Measurements from ENCODE around the gene DUS1L.

Gene DUS1L

GRCh38 chr17:82010575-82011525 lies 54.8 kb downstream of the DUS1L start:
- no peak for TF ChIP-seq CTCF (IDR thresholded peaks at IDR 0.05; ENCODE audit: low read depth, low read length, missing control alignments)
- H3K4me3 ChIP-seq (ENCODE audit: low read depth, low read length), result no peak overlapping the region
- no peak for DNase-seq (ENCODE audit: low read depth)

DNA sequence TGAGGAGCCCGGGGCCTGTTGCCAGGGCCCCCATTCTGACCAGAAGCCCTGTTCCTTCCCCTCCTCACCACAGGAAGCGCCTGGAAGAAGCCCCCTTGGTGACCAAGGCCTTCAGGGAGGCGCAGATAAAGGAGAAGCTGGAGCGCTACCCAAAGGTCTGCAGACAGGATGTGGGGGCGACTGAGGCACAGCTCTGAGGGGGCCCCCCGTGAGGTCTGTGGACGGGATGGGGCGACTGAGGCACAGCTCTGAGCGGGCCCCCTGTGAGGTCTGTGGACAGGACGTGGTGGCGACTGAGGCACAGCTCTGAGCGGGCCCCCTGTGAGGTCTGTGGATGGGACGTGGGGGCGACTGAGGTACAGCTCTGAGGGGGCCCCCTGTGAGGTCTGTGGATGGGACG lies 56.2 kb downstream of the DUS1L start:
- H3K4me3 ChIP-seq (ENCODE audit: low read depth, low read length), result no peak overlapping the region
- no peak for DNase-seq (ENCODE audit: low read depth)
- TF ChIP-seq CTCF (IDR thresholded peaks at IDR 0.05; ENCODE audit: low read depth, low read length, missing control alignments), result no peak

- DNase-seq (ENCODE audit: low read depth), result no peak
- no peak for TF ChIP-seq CTCF (IDR thresholded peaks at IDR 0.05; ENCODE audit: low read depth, low read length, missing control alignments)
- H3K4me3 ChIP-seq (ENCODE audit: low read depth, low read length), result no peak overlapping the region
These were observed 56.6 kb downstream of the DUS1L start for GRCh38 chr17:82008941-82009405.

DNA sequence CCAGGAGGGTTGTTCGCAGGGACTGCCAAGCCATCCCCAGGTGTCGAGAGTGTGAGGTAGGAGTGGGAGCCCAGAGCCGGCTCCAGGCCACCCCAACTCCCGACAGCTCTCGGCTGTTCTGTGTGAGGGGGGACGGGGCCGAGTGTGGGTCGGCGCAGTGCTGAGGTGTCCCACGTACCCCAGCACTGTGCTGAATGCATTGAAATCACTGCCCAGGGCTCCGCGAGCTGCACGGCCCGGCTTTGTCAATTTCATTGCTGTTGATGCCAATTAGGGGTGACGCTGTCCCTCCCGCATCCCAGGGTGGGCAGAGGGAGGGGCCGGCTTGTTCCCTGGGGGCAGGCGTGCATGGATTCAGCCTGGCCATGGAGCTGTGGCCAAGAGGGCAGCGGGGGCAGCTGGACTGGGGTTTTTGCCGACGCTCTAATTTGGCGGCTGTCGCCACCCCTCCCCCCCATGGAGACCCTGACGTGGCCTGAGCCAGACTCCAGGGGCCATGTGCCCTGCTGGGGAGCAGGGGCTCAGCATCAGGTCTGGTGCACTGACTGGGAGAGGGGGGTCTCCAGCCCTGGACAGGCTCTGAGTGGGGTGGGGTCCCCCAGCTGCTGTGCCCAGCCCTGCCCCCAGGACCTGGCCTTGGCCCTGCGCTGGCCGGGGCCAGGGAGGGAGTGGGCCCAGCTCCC lies 57.2 kb downstream of the DUS1L start:
- DNase-seq (ENCODE audit: low read depth), result no peak
- no peak overlapping the region for H3K4me3 ChIP-seq (ENCODE audit: low read depth, low read length)
- no peak for TF ChIP-seq CTCF (IDR thresholded peaks at IDR 0.05; ENCODE audit: low read depth, low read length, missing control alignments)
